Mesothelial cell of epicardium (in vitro differentiated cells): ENCODE measurements around the gene GRIK2. TPM values are rescaled to one million over a fixed set of nuclear protein-coding genes. Genes with fewer than 3 reads are reported as not detected.
"Not testable (repeated sequence)": the region's sequence is repeated elsewhere in the genome, so short reads cannot be mapped to it uniquely, and the experiment has no call there.

Experiments
- DNase-seq, 2 experiments: peaks; one replicate each; pipeline ENCODE4 v3.0.0; 2021; ENCODE audit warnings: low spot score in 2 of 2; ENCODE audit not compliant: unreplicated experiment in 2 of 2
- H3K27ac Mint-ChIP-seq: 2 replicates; pipeline ENCODE4 v1.8.0; 2021; ENCODE audit warnings: mixed read lengths
- H3K27me3 Mint-ChIP-seq: 2 replicates; pipeline ENCODE4 v1.8.0; 2021; ENCODE audit warnings: low read depth, mixed read lengths
- H3K36me3 Mint-ChIP-seq: 2 replicates; pipeline ENCODE4 v1.8.0; 2021; ENCODE audit warnings: mixed read lengths
- H3K4me1 Mint-ChIP-seq: 2 replicates; pipeline ENCODE4 v1.8.0; 2021; ENCODE audit warnings: mixed read lengths
- H3K4me3 Mint-ChIP-seq: 2 replicates; pipeline ENCODE4 v1.8.0; 2021; ENCODE audit warnings: mild to moderate bottlenecking, moderate library complexity, mixed read lengths
- H3K9me3 Mint-ChIP-seq: 2 replicates; pipeline ENCODE4 v1.8.0; 2021; ENCODE audit warnings: mixed read lengths
- CTCF ChIP-seq: fragments of 200-600 bp; sonication (generic); IDR thresholded peaks from one replicate; pipeline ENCODE4 v1.5.0; 2021; ENCODE audit warnings: antibody characterized with exemption; ENCODE audit not compliant: unreplicated experiment
- total RNA-seq: library from RNA; stranded (reverse); gene quantifications from 3 replicates; pipeline ENCODE4 v1.2.1, GENCODE V29; 2021

The GRIK2 gene
- total RNA-seq, 1 donor from 2014 or later = 3.2 TPM

DNA sequence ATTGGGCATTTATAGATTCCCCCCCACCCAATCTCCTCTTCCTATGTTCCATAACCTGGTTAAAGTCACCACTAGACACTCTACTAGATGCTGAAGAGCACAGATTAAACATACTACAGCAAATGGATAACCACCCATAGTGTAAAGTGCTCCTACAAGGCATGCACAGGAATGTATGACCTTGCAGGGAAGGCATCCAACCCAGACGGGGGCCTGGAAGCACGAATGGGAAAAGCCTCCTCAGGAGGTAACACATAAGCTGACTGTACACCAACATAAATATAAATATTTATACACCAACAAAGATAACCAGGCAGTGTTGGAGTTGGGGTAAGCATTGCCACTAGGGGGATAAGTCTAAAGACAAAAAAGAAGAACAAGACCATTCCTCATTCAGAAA is 691.7 kb downstream of the GRIK2 start:
- Mint-ChIP-seq H3K9me3 (peaks cover 4% of the 10 kb centered on the region), H3K4me1 (no peaks in the 10 kb centered on the region), H3K4me3 (no peak overlapping the region), H3K27me3 (no peaks in the 10 kb centered on the region), H3K36me3 (no peaks in the 10 kb centered on the region), H3K27ac (no peak overlapping the region)
- TF ChIP-seq CTCF = no peak
- DNase-seq = no peak

DNA sequence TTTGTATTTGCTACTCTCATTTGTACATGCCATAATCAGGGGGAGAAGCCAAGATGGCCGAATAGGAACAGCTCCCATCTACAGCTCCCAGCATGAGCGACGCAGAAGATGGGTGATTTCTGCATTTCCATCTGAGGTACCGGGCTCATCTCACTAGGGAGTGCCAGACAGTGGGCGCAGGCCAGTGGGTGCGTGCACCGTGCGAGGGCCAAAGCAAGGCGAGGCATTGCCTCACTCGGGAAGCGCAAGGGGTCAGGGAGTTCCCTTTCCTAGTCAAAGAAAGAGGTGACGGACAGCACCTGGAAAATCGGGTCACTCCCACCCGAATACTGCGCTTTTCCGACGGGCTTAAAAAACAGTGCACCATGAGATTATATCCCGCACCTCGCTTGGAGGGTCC is 694.7 kb downstream of the GRIK2 start:
- not testable (repeated sequence) for H3K4me3 Mint-ChIP-seq

GRCh38 chr6:102114402-102114801 is 720.9 kb downstream of the GRIK2 start:
- no peaks in the 10 kb centered on the region for H3K27me3 Mint-ChIP-seq
- H3K36me3 Mint-ChIP-seq = no peaks in the 10 kb centered on the region
- TF ChIP-seq CTCF = peak; percentile 16
- no peak overlapping the region for H3K27ac Mint-ChIP-seq
- DNase-seq = no peak
- H3K9me3 Mint-ChIP-seq = peaks cover 16% of the 10 kb centered on the region
- no peaks in the 10 kb centered on the region for H3K4me1 Mint-ChIP-seq
- no peak overlapping the region for H3K4me3 Mint-ChIP-seq

More for the DNA sequence above, 694.7 kb downstream of the GRIK2 start:
- DNase-seq, H3K4me1 Mint-ChIP-seq, H3K36me3 Mint-ChIP-seq, H3K9me3 Mint-ChIP-seq, H3K27ac Mint-ChIP-seq, H3K27me3 Mint-ChIP-seq: not testable (repeated sequence)

DNA sequence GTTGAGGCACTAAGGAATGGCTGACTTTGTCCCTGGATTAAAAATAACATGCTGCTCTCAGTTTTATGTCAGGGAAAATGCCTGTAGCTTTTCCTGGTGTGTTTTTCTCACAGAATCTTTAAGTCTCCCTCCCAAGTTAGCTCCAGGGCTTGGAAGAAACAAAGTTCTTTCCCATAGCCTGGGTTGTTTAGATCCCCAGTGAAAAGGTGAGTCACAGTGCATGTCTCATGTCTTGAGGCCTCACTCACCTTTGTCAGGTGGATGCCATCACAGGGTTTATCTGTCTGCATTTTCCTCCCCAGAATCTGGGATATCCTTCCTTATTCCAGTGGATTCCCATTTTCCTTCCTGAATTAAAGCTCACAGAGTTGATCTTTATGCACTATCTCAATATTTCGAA is 722.4 kb downstream of the GRIK2 start:
- no peaks in the 10 kb centered on the region for H3K4me1 Mint-ChIP-seq
- DNase-seq = no peak
- no peaks in the 10 kb centered on the region for H3K36me3 Mint-ChIP-seq
- H3K9me3 Mint-ChIP-seq = peaks cover 16% of the 10 kb centered on the region
- H3K27ac Mint-ChIP-seq = no peak overlapping the region
- H3K27me3 Mint-ChIP-seq = no peaks in the 10 kb centered on the region
- H3K4me3 Mint-ChIP-seq = no peak overlapping the region
- no peak for TF ChIP-seq CTCF

DNA sequence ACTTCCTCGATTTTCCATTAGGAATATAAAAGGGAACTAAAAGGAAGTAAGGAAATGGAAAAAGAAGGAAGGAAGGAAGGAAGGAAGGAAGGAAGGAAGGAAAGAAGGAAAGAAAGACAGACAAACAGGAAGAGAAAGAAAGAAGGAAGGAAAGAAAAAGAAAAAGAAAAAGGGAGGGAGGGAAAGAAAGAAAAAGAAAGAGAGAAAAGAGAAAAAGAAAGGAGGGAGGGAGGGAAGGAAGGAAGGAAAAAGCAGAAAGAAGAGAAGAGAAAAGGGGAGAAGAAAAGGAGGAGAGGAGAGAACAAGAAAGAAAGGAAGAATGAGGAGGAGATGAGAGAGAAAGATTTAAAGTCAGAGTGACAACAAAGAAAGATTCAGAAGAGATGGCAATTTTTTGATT is 724.5 kb downstream of the GRIK2 start:
- DNase-seq = no peak
- Mint-ChIP-seq H3K27ac (no peak overlapping the region), H3K36me3 (no peaks in the 10 kb centered on the region), H3K4me3 (no peak overlapping the region), H3K27me3 (no peaks in the 10 kb centered on the region), H3K9me3 (peaks cover 6% of the 10 kb centered on the region), H3K4me1 (no peaks in the 10 kb centered on the region)
- no peak for TF ChIP-seq CTCF
